GM12878 (cell line): Measurements from ENCODE around the gene PTPRD. TPM values are rescaled to one million over a fixed set of nuclear protein-coding genes. Genes with fewer than 3 reads are reported as not detected.

Experiments used
- ATAC-seq: fragments of 200-7000 bp; cut with Tn5 transposase; 3 replicates; pipeline ENCODE4 v1.9.1; 2020; ENCODE audit warnings: mild to moderate bottlenecking, moderate library complexity
- BruUV-seq: library from RNA; stranded (reverse); fragments of 400-500 nt; replicated peaks from 2 replicates; lab custom pipeline; 2021; lab: Mats Ljungman, UMichigan
- CTCF ChIA-PET: fragments of 300-600 bp; sonication (Branson Sonifier 250); formaldehyde crosslinking; extraction: SDS; loops from one replicate; lab custom pipeline; 2021; ENCODE audit warnings: inconsistent platforms; lab: Yijun Ruan, JAX
- POLR2A ChIA-PET: fragments of 350-600 bp; formaldehyde crosslinking; extraction: SDS; loops from one replicate; lab custom pipeline; 2021; ENCODE audit warnings: inconsistent platforms; lab: Charles Lee
- RAD21 ChIA-PET: fragments of 300-600 bp; sonication (Branson Sonifier 250); formaldehyde crosslinking; loops from one replicate; lab custom pipeline; 2023; ENCODE audit warnings: antibody characterized with exemption; ENCODE audit not compliant: unreplicated experiment; lab: Charles Lee
- SMC1A ChIA-PET: fragments of 300-600 bp; sonication (Branson Sonifier 250); formaldehyde crosslinking; loops from one replicate; lab custom pipeline; 2023; ENCODE audit not compliant: unreplicated experiment, uncharacterized antibody; lab: Charles Lee
- DNase-seq: peaks from one replicate; pipeline ENCODE4 v3.0.0-alpha.2; 2011; ENCODE audit warnings: low read depth, low spot score
- FAIRE-seq: peaks from 3 replicates; lab custom pipeline; 2011; peaks lifted over from hg19 to GRCh38; lab: Jason Lieb, UNC
- H2AFZ ChIP-seq: 2 replicates; pipeline ENCODE4 v1.6.0; 2011; ENCODE audit warnings: low read depth, low read length, control low read depth; ENCODE audit not compliant: control insufficient read depth
- H3K27ac ChIP-seq: 2 replicates; pipeline ENCODE4 v1.5.1; 2011; ENCODE audit warnings: control low read depth; ENCODE audit not compliant: control insufficient read depth, insufficient read depth
- H3K27me3 ChIP-seq, 2 experiments: replicated peaks in 1 of 2; 2 replicates each; pipeline versions ENCODE4 v1.6.0 to v1.6.1; 2011; ENCODE audit warnings: low read length in 1 of 2; ENCODE audit not compliant: control insufficient read depth in 2 of 2, insufficient read depth in 2 of 2
- H3K36me3 ChIP-seq, 2 experiments: 2 replicates each; pipeline ENCODE4 v1.5.1; 2011; ENCODE audit warnings: low read length in 1 of 2; ENCODE audit not compliant: control insufficient read depth in 2 of 2, insufficient read depth in 2 of 2
- H3K4me1 ChIP-seq: 2 replicates; pipeline ENCODE4 v1.6.1; 2011; ENCODE audit warnings: mild to moderate bottlenecking, low read length, moderate library complexity, mixed read lengths; ENCODE audit not compliant: control insufficient read depth, insufficient read depth
- H3K4me2 ChIP-seq: 2 replicates; pipeline ENCODE4 v1.6.0; 2011; ENCODE audit warnings: control low read depth; ENCODE audit not compliant: control insufficient read depth, insufficient read depth
- H3K4me3 ChIP-seq: fragments of 200-600 bp; sonication (generic); 2 replicates; pipeline ENCODE4 v1.5.1; 2016
- H3K79me2 ChIP-seq: 2 replicates; pipeline ENCODE4 v1.6.0; 2011; ENCODE audit warnings: low read length; ENCODE audit not compliant: control insufficient read depth, insufficient read depth
- H3K9ac ChIP-seq: 2 replicates; pipeline ENCODE4 v1.8.0; 2011; ENCODE audit warnings: low read length, control low read depth, mixed read lengths; ENCODE audit not compliant: control insufficient read depth, insufficient read depth
- H3K9me3 ChIP-seq: replicated peaks from 3 replicates; pipeline ENCODE4 v1.5.1; 2011; ENCODE audit warnings: mild to moderate bottlenecking, low read length; ENCODE audit not compliant: control insufficient read depth, insufficient read depth
- H4K20me1 ChIP-seq: 2 replicates; pipeline ENCODE4 v1.6.0; 2011; ENCODE audit not compliant: control insufficient read depth, insufficient read depth
- ATF3 ChIP-seq: IDR thresholded peaks from 2 replicates; pipeline ENCODE4 v1.6.1; 2011; ENCODE audit warnings: low read depth, mild to moderate bottlenecking, low read length, moderate library complexity, borderline replicate concordance; ENCODE audit errors: extremely low read depth
- IKZF1 ChIP-seq: fragments of 450-650 bp; conservative IDR thresholded peaks from 2 replicates; pipeline ENCODE4 v1.6.1; 2017; ENCODE audit warnings: antibody characterized with exemption, mild to moderate bottlenecking
- NBN ChIP-seq: fragments of 450-650 bp; IDR thresholded peaks from 2 replicates; pipeline ENCODE4 v1.6.1; 2016
- PAX8 ChIP-seq: fragments of 450-650 bp; IDR thresholded peaks from 2 replicates; pipeline ENCODE4 v1.6.1; 2017; ENCODE audit warnings: mild to moderate bottlenecking, moderate library complexity
- TCF3 ChIP-seq: IDR thresholded peaks from 2 replicates; pipeline ENCODE4 v1.6.1; 2012; ENCODE audit warnings: low read depth, mild to moderate bottlenecking, low read length, borderline replicate concordance; ENCODE audit not compliant: insufficient read depth
- WGBS: methylation state at CpG from one replicate; pipeline ENCODE4 v1.1.6; 2016; ENCODE audit warnings: low lambda C conversion rate; ENCODE audit not compliant: insufficient replicate concordance, insufficient coverage; ENCODE audit errors: missing lambda C conversion rate; 5-methylcytosine and 5-hydroxymethylcytosine counted together
- in situ Hi-C: fragments of 300-500 bp; cut with MboI; formaldehyde crosslinking; loops from 9 replicates; pipeline ENCODE4 v1.14.3; 2018; ENCODE audit warnings: mixed read lengths
- intact Hi-C: fragments of 100-400 bp; cut with micrococcal nuclease; formaldehyde crosslinking; loops from one replicate; pipeline ENCODE4 v1.14.2; 2022; ENCODE audit not compliant: unreplicated experiment
- polyA plus RNA-seq, 11 experiments: library from polyadenylated mRNA; depleted of rRNA in 4 of 11; unstranded in 6 of 11; stranded (reverse) in 5 of 11; fragments of >200 nt; fragmentation: Nextera tagmentation in 4 of 11; fragmentation: Illumina TruSeq in 1 of 11; extraction: Ambion mirVana in 4 of 11; extraction: Trizol in 1 of 11; gene quantifications; 1 replicate in 1 of 11; 2 replicates in 10 of 11; pipeline versions ENCODE4 v1.2.1 to v1.2.3, GENCODE V29; 2011 to 2016; ENCODE audit warnings: inconsistent platforms in 2 of 11, missing spikeins in 2 of 11, low read depth in 1 of 11
- total RNA-seq, 4 experiments: library from RNA; depleted of rRNA in 3 of 4; stranded (reverse); fragments of >200 nt in 3 of 4; fragmentation: Illumina TruSeq in 1 of 4; extraction: Trizol in 1 of 4; gene quantifications; 2 replicates each; pipeline versions ENCODE4 v1.2.1 to v1.2.3, GENCODE V29; 2013 to 2021
- TF ChIP-seq, protein P1 (sequence below): IDR thresholded peaks from 2 replicates; pipeline ENCODE4 v1.6.1; 2012; ENCODE audit warnings: improper control_type of control experiment, low read depth, low read length; ENCODE audit not compliant: insufficient replicate concordance

Gene PTPRD
- total and polyA plus RNA-seq, 10 of the 15 experiments (the other 5 are each of a cell fraction or from before 2014, with no cell fraction given) = under 0.01 to 0.05 (median 0.01) TPM; not detected in 7

- Histone ChIP-seq H3K4me1 (no peaks in the 10 kb centered on the region), H3K27ac (no peak overlapping the region), H3K79me2 (no peaks in the 10 kb centered on the region), H3K4me3 (no peak overlapping the region), H3K36me3 (no peaks in the 10 kb centered on the region), H3K9ac (no peak overlapping the region), H3K4me2 (no peak overlapping the region), H2AFZ (no peak overlapping the region), H3K27me3 (no peaks in the 10 kb centered on the region), H3K9me3 (no peaks in the 10 kb centered on the region), H4K20me1 (no peaks in the 10 kb centered on the region)
- ChIA-PET RAD21 (no interaction called here), POLR2A (no interaction called here), CTCF (no interaction called here), SMC1A (no interaction called here)
- ATAC-seq (no peak), FAIRE-seq (no peak), DNase-seq (no peak)
- no TSS peak for BruUV-seq
- 25% methylated on average over 2 of the region's 2 CpGs for WGBS
- intact Hi-C loops (no loop called here), in situ Hi-C loops (no loop called here)
- TF ChIP-seq TCF3 (no peak), PAX8 (no peak), IKZF1 (no peak), ATF3 (no peak), NBN (no peak)
- TF ChIP-seq, protein P1, sequence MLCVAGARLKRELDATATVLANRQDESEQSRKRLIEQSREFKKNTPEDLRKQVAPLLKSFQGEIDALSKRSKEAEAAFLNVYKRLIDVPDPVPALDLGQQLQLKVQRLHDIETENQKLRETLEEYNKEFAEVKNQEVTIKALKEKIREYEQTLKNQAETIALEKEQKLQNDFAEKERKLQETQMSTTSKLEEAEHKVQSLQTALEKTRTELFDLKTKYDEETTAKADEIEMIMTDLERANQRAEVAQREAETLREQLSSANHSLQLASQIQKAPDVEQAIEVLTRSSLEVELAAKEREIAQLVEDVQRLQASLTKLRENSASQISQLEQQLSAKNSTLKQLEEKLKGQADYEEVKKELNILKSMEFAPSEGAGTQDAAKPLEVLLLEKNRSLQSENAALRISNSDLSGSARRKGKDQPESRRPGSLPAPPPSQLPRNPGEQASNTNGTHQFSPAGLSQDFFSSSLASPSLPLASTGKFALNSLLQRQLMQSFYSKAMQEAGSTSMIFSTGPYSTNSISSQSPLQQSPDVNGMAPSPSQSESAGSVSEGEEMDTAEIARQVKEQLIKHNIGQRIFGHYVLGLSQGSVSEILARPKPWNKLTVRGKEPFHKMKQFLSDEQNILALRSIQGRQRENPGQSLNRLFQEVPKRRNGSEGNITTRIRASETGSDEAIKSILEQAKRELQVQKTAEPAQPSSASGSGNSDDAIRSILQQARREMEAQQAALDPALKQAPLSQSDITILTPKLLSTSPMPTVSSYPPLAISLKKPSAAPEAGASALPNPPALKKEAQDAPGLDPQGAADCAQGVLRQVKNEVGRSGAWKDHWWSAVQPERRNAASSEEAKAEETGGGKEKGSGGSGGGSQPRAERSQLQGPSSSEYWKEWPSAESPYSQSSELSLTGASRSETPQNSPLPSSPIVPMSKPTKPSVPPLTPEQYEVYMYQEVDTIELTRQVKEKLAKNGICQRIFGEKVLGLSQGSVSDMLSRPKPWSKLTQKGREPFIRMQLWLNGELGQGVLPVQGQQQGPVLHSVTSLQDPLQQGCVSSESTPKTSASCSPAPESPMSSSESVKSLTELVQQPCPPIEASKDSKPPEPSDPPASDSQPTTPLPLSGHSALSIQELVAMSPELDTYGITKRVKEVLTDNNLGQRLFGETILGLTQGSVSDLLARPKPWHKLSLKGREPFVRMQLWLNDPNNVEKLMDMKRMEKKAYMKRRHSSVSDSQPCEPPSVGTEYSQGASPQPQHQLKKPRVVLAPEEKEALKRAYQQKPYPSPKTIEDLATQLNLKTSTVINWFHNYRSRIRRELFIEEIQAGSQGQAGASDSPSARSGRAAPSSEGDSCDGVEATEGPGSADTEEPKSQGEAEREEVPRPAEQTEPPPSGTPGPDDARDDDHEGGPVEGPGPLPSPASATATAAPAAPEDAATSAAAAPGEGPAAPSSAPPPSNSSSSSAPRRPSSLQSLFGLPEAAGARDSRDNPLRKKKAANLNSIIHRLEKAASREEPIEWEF = no peak
These were observed 440.3 kb downstream of the PTPRD start for GRCh38 chr9:10172476-10172875.
